GM19240 (cell line): ENCODE results near the gene DHX9.
A peak's percentile ranks its signal among the peaks of the same experiment; 100 is the strongest.

Experiments used
- DNase-seq: peaks from one replicate; pipeline ENCODE4 v3.0.0; 2011; ENCODE audit warnings: low spot score; ENCODE audit not compliant: insufficient read length

Gene DHX9

DNA sequence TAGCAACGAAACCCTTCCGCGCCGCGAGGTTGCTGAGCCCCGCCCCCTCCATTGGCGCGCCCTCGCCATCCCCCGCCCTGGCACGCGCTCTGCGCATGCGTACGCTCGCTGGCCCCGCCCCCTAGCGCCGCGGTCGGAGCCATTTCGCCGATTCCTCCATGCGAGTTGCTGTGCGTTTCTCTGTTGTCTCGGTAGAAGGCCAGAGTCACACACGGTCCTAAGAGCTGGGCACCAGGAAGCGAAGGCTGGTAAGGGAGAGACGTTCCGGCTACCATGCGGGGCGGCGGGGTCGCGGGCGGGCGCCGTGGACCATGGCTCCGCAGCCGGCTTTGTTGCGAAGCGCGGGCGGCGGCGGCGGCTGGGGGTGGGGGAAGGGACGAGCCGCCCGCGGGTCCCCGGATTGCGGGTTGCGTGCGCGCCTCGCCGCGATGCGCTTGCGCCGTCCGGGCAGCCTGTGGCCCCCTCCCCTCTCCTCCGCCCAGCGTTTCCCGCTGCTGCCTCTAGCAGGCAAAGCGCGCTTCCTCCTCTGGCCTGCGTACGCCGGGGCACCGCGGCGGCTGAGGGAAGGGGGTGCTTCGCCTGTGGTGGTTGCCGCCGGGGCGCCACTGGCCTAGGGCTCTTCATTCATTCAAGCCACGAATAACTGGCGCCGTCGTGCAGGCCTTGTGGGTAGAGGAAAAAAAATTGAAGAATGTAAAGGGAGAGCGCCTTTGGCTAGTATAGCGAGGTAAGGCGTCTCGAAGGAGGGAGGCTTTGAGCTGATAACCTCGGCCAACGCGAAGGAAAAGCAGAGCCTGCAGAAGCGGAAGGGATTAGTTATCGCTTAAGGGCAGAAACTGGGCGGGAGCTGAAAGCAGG is at the start of gene DHX9:
TSS of gene DHX9 (plus strand) at position 139 of the 858 bp plus-strand sequence. CDS start 3,220 bp downstream, outside the sequence.
- DNase-seq, result peak; percentile 82

DNA sequence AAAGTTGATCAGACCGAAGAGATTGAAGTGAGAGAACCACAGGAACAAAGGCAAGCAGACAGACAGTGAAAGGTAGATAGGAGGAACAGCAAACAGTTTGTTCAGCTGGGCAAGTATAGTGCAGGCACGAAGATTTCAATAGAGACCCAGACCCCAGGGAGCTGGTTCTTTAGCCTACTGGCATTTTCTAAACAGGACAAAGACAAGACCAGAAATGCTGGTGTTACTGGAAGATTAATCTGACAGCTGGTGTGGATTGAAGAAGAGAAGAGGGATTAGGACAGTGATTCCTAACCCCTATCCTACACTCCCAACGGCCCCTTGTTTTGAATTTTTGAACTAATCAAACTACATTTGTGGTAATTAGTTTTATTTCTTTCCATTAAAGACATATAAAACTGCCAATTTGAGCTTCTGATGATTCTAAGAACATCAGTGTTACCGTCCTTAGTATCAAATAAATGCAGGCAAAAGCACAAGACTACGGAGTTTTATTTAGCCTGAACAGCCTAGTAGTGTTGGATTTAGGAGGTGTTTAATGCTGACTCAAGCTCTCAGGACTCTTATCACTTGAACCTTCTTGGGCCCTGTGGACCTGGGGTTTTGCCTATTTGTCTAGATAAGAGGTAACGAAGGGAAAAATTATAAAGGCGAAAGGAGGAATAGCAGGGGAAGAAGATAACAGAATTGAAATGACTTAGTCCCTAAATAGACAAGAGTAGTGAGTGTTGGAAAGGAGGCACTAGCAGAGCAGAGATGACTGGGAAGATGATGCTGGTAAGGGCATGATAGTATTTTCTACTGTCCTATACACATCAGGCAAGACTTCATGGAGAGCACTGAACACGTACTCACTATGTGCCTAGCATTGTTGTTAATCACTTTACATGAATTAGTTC is 47.6 kb upstream of the DHX9 start:
- no peak for DNase-seq

GRCh38 chr1:182794091-182794490 is 45.1 kb upstream of the DHX9 start:
- no peak for DNase-seq

- DNase-seq, result no peak
Measured at GRCh38 chr1:182794676-182795201, 44.4 kb upstream of the DHX9 start.

- DNase-seq, result no peak
Measured at GRCh38 chr1:182795563-182796228, 43.5 kb upstream of the DHX9 start.

DNA sequence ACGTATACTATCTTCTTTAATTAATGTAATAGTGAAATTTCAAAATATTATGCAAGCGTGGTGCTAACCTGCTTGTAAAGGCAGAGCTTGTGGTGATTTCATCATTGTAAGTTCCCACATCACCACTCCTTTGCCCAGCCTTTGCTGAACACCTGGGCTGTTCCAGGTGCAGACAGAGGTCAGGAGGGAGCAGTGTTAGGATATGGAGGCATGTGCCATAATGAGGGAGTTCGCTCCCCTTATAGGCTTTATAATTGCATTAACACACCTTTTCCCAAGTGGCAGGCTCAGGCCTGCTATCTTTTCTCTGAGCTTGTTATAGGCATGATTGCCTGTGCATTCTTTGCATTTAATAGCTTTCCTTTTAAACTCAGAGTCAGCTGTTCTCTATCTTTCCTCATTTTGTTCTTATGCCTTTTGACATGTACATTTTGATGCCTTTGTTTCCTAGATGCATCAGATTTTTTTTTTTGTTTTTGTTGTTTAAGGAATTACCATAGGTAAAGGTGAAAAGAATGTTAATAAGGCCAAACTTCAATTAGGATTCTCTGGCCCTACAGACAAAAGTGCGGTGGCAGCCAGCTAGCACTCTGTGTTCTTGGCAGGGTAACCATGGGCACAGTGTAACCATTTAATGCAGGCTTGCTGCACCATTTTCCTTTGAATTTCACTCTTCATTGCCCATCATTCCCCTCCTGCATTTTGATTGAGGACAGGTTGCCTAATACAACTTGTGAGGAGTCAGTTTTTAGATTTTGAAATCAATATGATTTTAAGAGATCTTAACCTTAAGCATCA is 36.9 kb upstream of the DHX9 start:
- no peak for DNase-seq

DNA sequence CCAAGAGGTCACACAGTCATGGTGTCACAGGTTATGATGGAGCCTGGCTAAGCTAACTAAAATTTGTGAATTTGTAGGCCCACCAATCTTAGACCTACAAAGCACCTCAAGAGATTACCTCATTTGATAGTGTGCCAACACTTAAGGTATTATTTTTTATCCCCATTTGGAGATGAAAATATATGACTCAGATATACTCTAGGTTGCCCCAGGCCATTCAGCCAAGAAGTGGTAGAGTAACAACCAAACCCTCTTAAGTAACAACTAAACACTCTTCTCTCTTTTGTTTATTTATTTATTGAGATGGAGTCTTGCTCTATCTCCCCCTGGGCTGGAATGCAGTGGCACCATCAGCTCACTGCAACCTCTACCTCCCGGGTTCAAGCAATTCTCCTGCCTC is 35.3 kb upstream of the DHX9 start:
- no peak for DNase-seq

GRCh38 chr1:182806015-182806678 is 33.0 kb upstream of the DHX9 start:
- no peak for DNase-seq

DNA sequence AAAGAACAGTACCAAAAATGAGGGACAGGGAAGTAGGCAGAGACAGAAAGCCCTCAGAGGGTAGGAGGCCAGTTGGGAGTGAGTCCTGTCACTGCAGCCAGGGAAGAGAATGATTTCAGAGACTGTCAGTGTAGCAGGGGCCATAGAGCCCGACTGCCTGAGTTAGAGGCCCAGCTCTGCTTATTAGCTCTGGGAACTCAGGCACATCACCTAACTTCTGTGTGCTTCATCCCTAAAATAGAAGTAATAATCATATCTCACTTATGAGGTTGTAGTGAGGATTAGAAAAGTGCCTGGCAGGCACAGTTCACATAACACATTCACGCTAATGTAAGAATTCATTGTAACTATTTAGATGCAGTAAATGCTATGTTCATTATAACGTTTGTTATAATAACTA is 31.2 kb upstream of the DHX9 start:
- no peak for DNase-seq

DNA sequence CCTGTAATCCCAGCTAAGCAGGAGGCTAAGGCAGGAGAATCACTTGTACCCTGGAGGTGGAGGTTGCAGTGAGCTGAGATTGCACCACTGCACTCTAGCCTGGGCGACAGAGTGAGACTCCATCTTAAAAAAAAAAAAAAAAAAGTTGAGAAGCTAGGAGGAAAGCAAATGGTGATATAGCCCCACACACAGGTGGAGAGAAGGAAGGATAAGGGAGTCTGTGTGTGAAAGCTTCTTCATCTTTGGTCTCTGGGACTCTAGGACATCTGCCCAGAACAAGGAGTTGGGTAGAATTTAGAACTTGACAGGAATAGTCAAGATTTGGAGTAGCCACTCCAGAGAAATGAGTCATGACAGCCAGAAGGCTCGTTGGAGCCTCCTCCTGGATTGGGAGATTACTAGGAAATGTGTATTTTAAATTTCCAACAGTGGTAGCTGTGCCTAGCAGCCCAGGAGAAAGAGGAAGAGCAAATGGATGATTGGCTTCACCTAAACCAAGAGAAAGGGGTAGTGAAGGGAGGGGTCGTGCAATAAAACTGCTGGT is 29.7 kb upstream of the DHX9 start:
- DNase-seq, result no peak

DNA sequence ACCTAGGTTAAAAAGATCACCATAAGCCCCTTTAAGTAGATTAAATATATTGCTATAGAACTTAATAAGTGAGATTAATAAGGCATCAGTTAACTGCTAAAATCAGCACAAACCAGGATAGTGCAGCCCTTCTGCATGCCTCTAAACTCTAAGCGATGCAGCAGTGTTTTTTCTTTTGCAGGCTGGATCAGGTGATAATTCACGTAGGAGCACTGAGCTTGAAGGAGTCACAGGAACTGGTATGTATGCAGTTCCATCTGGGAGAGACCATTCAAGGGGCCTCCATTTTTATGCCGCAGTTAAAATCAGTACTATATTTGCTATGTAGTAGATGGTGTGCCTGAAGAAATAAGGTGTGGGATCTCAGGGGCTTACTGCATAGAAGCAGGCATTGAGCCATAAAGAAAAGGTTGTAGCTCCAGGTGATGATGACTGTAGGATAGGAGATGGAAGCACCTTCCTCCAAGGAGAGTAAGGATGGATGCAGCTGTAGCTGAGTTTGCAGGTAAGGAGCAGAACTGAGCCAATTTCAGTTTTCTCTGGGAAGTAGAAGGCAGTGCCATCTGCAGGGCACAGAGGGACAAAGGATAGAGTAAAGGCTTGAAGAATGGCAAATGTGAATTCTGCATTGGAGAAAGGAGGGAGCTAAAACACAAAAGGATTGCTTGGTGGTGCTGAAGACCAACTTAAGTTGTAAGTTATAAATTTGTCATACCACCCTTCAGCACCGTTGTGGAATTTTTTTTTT is 27.0 kb upstream of the DHX9 start:
- no peak for DNase-seq

- no peak for DNase-seq
Measured at GRCh38 chr1:182816863-182817262, 22.3 kb upstream of the DHX9 start.

GRCh38 chr1:182817802-182818201 is 21.3 kb upstream of the DHX9 start:
- DNase-seq, result no peak

DNA sequence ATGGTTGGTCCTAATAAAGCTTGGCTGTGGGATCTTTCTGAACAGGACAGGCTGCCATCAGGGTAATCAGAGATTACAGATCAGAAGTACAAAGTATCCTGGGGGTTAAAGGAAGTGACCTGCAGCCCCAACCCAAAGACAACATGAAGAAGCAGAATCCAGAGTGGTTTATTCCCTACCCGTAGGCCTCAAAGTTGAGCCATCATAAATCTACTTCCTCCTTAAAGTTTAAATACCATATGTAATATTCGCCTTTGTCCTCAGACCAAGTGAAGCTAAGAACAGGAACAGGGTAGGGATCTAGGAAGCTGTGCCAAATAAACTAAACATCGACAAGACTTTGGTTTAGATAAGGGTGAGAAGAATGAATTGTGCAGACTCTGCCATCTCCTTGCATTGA is 15.9 kb upstream of the DHX9 start:
- no peak for DNase-seq

DNA sequence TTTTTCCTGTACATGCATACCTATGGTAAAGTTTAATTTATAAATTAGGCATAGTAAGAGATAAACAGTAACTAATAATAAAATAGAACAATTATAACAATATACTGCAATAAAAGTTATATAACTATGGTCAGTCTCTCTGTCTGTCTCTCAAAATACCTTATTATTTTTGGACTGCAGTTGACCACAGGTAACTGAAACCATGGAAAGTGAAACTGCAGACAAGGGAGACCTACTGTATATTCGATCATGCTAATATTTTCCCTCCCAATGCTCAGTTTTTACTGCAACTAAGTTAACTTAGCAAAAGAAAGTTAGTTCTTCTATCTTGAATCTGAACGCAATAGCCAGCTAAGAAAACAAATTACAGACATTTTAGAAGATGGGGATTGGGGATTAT is 12.3 kb upstream of the DHX9 start:
- DNase-seq, result no peak

DNA sequence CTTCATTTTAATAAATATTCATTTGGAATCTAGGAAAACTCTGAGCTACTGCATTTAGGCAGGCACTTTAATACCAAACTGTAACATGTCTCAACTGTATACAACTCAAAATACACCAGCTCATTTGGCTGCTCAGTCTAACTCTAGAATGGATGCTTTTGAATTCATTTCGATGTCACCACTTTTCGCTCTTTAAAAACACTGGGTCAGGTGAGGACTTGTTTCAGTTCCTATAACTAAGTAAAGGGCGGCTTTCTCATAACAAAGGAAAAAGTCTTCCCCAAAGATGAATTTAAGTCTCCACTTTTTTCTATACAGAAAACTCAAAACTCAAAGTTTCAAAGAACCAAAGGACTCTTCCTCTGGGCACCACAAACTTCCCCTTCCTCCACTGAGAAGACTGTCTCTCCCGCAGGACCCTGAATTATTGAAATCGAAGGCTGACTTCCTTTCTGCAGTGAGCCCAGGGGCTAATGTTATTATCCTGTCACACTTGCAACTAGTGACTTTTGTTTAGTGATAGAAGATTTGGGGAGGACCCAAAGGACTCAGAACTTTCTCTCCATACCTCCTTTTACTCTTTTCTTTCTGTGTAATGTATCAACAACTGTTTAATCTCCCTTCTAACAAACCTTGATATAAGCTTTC is 9.7 kb upstream of the DHX9 start:
- DNase-seq, result no peak

GRCh38 chr1:182833271-182833670 is 5.9 kb upstream of the DHX9 start:
- DNase-seq, result no peak

DNA sequence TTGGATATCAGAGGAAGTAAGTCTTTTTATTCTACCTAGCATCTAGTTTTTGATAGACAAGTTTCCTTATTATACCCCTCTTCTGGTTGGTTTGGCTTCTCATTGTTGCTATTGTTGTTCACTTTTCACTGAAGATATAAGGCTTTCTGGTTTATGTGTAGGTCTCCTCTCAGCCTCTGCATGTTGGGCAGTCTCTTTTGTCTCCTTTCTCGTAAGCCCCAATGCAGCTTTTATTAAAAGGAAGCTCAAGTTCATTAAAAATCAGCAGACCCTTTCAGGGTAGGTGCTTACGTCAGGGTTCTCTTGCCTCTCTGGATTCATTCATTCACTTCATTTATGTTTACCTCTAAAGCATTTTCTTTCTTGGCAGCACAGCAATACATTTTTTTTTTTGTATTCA is 4.8 kb upstream of the DHX9 start:
- DNase-seq, result no peak

GRCh38 chr1:182835806-182836205 is 3.3 kb upstream of the DHX9 start:
- DNase-seq, result no peak
